ENCODE results near the gene CACNA2D3. TPM values are rescaled to one million over a fixed set of nuclear protein-coding genes. Genes with fewer than 3 reads are reported as not detected.

The CACNA2D3 gene
- total RNA-seq, 1 donor from 2014 or later = 0.70 TPM

- Histone ChIP-seq H3K36me3 (ENCODE audit: insufficient read depth, low read length) (no peaks in the 10 kb centered on the region), H3K27ac (ENCODE audit: low read depth, low read length) (no peak overlapping the region), H3K27me3 (ENCODE audit: insufficient read depth, low read length) (no peaks in the 10 kb centered on the region), H3K79me2 (ENCODE audit: insufficient read depth, low read length) (no peaks in the 10 kb centered on the region), H2AFZ (ENCODE audit: low read depth, low read length) (no peak overlapping the region), H3K9ac (ENCODE audit: low read length) (no peak overlapping the region), H4K20me1 (ENCODE audit: insufficient read depth, low read length) (no peaks in the 10 kb centered on the region), H3K4me1 (ENCODE audit: insufficient read depth, low read length) (no peaks in the 10 kb centered on the region), H3K4me2 (ENCODE audit: low read length) (no peak overlapping the region), H3K9me3 (ENCODE audit: insufficient read depth, low read depth, low read length) (no peaks in the 10 kb centered on the region), H3K4me3 (ENCODE audit: insufficient read depth, low read depth, low read length) (no peak overlapping the region)
- FAIRE-seq (no peak), DNase-seq (ENCODE audit: low read depth) (no peak)
- Mint-ChIP-seq H3K27ac (ENCODE audit: unreplicated experiment) (no peak overlapping the region), H3K27me3 (ENCODE audit: low read depth, unreplicated experiment) (peaks cover 21% of the 10 kb centered on the region), H3K36me3 (ENCODE audit: low read depth, unreplicated experiment) (no peaks in the 10 kb centered on the region), H3K4me1 (ENCODE audit: low read depth, unreplicated experiment) (peaks cover 8% of the 10 kb centered on the region), H3K4me3 (ENCODE audit: unreplicated experiment) (no peak overlapping the region), H3K9me3 (ENCODE audit: unreplicated experiment) (no peaks in the 10 kb centered on the region)
- no peak for TF ChIP-seq CTCF (IDR thresholded peaks at IDR 0.05; ENCODE audit: insufficient read depth, low read depth, low read length)
- TF ChIP-seq EZH2 (IDR thresholded peaks at IDR 0.05; ENCODE audit: insufficient read depth, low read length) = no peak
Measured at GRCh38 chr3:54171509-54171908, 49.2 kb downstream of the CACNA2D3 start.

- no peaks in the 10 kb centered on the region for H3K9me3 ChIP-seq (ENCODE audit: insufficient read depth, low read depth, low read length)
- no peaks in the 10 kb centered on the region for H4K20me1 ChIP-seq (ENCODE audit: insufficient read depth, low read length)
- H3K27me3 Mint-ChIP-seq (ENCODE audit: low read depth, unreplicated experiment) = peaks cover 21% of the 10 kb centered on the region
- no peak for TF ChIP-seq CTCF (IDR thresholded peaks at IDR 0.05; ENCODE audit: insufficient read depth, low read depth, low read length)
- no peak for TF ChIP-seq EZH2 (IDR thresholded peaks at IDR 0.05; ENCODE audit: insufficient read depth, low read length)
- DNase-seq (ENCODE audit: low read depth) (no peak), FAIRE-seq (no peak)
- no peak overlapping the region for H3K27ac ChIP-seq (ENCODE audit: low read depth, low read length)
- H3K79me2 ChIP-seq (ENCODE audit: insufficient read depth, low read length) = no peaks in the 10 kb centered on the region
- H3K4me2 ChIP-seq (ENCODE audit: low read length) = no peak overlapping the region
- no peaks in the 10 kb centered on the region for H3K36me3 Mint-ChIP-seq (ENCODE audit: low read depth, unreplicated experiment)
- H3K4me3 ChIP-seq (ENCODE audit: insufficient read depth, low read depth, low read length) = no peak overlapping the region
- H3K27ac Mint-ChIP-seq (ENCODE audit: unreplicated experiment) = no peak overlapping the region
- peaks cover 8% of the 10 kb centered on the region for H3K4me1 Mint-ChIP-seq (ENCODE audit: low read depth, unreplicated experiment)
- no peak overlapping the region for H3K4me3 Mint-ChIP-seq (ENCODE audit: unreplicated experiment)
- no peaks in the 10 kb centered on the region for H3K27me3 ChIP-seq (ENCODE audit: insufficient read depth, low read length)
- no peak overlapping the region for H2AFZ ChIP-seq (ENCODE audit: low read depth, low read length)
- H3K9ac ChIP-seq (ENCODE audit: low read length) = no peak overlapping the region
- H3K4me1 ChIP-seq (ENCODE audit: insufficient read depth, low read length) = no peaks in the 10 kb centered on the region
- no peaks in the 10 kb centered on the region for H3K9me3 Mint-ChIP-seq (ENCODE audit: unreplicated experiment)
- no peaks in the 10 kb centered on the region for H3K36me3 ChIP-seq (ENCODE audit: insufficient read depth, low read length)
Measured at GRCh38 chr3:54171951-54172350, 49.6 kb downstream of the CACNA2D3 start.

- H3K9me3 ChIP-seq (ENCODE audit: insufficient read depth, low read depth, low read length) = no peaks in the 10 kb centered on the region
- H2AFZ ChIP-seq (ENCODE audit: low read depth, low read length) = no peak overlapping the region
- no peaks in the 10 kb centered on the region for H4K20me1 ChIP-seq (ENCODE audit: insufficient read depth, low read length)
- Mint-ChIP-seq H3K9me3 (ENCODE audit: unreplicated experiment) (no peaks in the 10 kb centered on the region), H3K27ac (ENCODE audit: unreplicated experiment) (no peak overlapping the region), H3K4me3 (ENCODE audit: unreplicated experiment) (no peak overlapping the region), H3K4me1 (ENCODE audit: low read depth, unreplicated experiment) (peaks cover 8% of the 10 kb centered on the region), H3K27me3 (ENCODE audit: low read depth, unreplicated experiment) (peaks cover 21% of the 10 kb centered on the region), H3K36me3 (ENCODE audit: low read depth, unreplicated experiment) (no peaks in the 10 kb centered on the region)
- H3K4me3 ChIP-seq (ENCODE audit: insufficient read depth, low read depth, low read length) = no peak overlapping the region
- no peaks in the 10 kb centered on the region for H3K79me2 ChIP-seq (ENCODE audit: insufficient read depth, low read length)
- H3K9ac ChIP-seq (ENCODE audit: low read length) = no peak overlapping the region
- no peaks in the 10 kb centered on the region for H3K4me1 ChIP-seq (ENCODE audit: insufficient read depth, low read length)
- TF ChIP-seq EZH2 (IDR thresholded peaks at IDR 0.05; ENCODE audit: insufficient read depth, low read length) (no peak), CTCF (IDR thresholded peaks at IDR 0.05; ENCODE audit: insufficient read depth, low read depth, low read length) (no peak)
- FAIRE-seq (no peak), DNase-seq (ENCODE audit: low read depth) (no peak)
- H3K27ac ChIP-seq (ENCODE audit: low read depth, low read length) = no peak overlapping the region
- no peaks in the 10 kb centered on the region for H3K36me3 ChIP-seq (ENCODE audit: insufficient read depth, low read length)
- no peak overlapping the region for H3K4me2 ChIP-seq (ENCODE audit: low read length)
- H3K27me3 ChIP-seq (ENCODE audit: insufficient read depth, low read length) = no peaks in the 10 kb centered on the region
Measured at GRCh38 chr3:54173371-54173770, 51.0 kb downstream of the CACNA2D3 start.
